Large intestine (tissue), 3 donors: Measurements from ENCODE around the gene CRMP1. TPM values are rescaled to one million over a fixed set of nuclear protein-coding genes. Genes with fewer than 3 reads are reported as not detected.

Experiments used
- DNase-seq, 2 donors: peaks; one replicate each; pipeline versions ENCODE4 v3.0.0 to v3.0.0-alpha.2; 2013
- H3K27ac ChIP-seq: one replicate; pipeline ENCODE4 v1.5.1; 2013; ENCODE audit warnings: low read length
- H3K27me3 ChIP-seq: 2 replicates; pipeline ENCODE4 v1.6.1; 2013; ENCODE audit warnings: low read length; ENCODE audit not compliant: control insufficient read depth, insufficient read depth
- H3K36me3 ChIP-seq: 2 replicates; pipeline ENCODE4 v1.6.1; 2013; ENCODE audit warnings: low read length; ENCODE audit not compliant: control insufficient read depth, insufficient read depth
- H3K4me1 ChIP-seq: one replicate; pipeline ENCODE4 v1.6.1; 2013; ENCODE audit warnings: low read length; ENCODE audit not compliant: control insufficient read depth, insufficient read depth
- H3K4me3 ChIP-seq: one replicate; pipeline ENCODE4 v1.5.1; 2013; ENCODE audit warnings: low read length
- H3K9me3 ChIP-seq: one replicate; pipeline ENCODE4 v1.6.1; 2013; ENCODE audit warnings: mild to moderate bottlenecking, low read depth, low read length, moderate library complexity; ENCODE audit not compliant: control insufficient read depth
- WGBS: methylation state at CpG from one replicate; pipeline ENCODE4 v1.1.5; 2013; ENCODE audit warnings: low lambda C conversion rate; ENCODE audit not compliant: insufficient coverage; 5-methylcytosine and 5-hydroxymethylcytosine counted together
- polyA plus RNA-seq: library from polyadenylated mRNA; unstranded; fragments of 120-200 nt; gene quantifications from one replicate; pipeline ENCODE4 v1.2.1, GENCODE V29; 2013

CRMP1 gene
- polyA plus RNA-seq, 1 donor: 31.5 TPM

DNA sequence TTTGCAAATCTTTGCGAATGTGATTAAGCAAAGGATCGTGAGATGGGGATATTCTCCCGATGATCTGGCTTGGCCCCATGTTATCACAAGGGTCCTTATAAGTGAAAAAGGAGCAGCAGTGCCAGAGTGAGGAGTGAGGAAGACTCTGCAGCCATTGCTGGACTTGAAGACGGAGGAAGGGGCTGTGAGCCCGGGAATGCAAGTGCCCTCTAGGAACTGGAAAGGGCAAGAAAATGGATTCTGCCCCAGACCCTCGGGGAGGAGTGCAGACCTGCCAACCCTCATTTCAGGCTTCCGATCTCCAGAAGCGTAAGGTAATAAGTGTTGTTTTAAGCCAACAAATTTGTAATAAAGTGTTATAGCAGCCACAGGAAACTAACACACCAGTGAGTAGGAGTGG, 105.6 kb downstream of the CRMP1 start:
- 100% methylated on average over 2 of the region's 8 CpGs for WGBS
- H3K27me3 ChIP-seq: no peaks in the 10 kb centered on the region
- H3K36me3 ChIP-seq: no peaks in the 10 kb centered on the region
- no peaks in the 10 kb centered on the region for H3K4me1 ChIP-seq
- DNase-seq: no peak
- H3K4me3 ChIP-seq: no peak overlapping the region
- no peak overlapping the region for H3K27ac ChIP-seq
- H3K9me3 ChIP-seq: no peaks in the 10 kb centered on the region

DNA sequence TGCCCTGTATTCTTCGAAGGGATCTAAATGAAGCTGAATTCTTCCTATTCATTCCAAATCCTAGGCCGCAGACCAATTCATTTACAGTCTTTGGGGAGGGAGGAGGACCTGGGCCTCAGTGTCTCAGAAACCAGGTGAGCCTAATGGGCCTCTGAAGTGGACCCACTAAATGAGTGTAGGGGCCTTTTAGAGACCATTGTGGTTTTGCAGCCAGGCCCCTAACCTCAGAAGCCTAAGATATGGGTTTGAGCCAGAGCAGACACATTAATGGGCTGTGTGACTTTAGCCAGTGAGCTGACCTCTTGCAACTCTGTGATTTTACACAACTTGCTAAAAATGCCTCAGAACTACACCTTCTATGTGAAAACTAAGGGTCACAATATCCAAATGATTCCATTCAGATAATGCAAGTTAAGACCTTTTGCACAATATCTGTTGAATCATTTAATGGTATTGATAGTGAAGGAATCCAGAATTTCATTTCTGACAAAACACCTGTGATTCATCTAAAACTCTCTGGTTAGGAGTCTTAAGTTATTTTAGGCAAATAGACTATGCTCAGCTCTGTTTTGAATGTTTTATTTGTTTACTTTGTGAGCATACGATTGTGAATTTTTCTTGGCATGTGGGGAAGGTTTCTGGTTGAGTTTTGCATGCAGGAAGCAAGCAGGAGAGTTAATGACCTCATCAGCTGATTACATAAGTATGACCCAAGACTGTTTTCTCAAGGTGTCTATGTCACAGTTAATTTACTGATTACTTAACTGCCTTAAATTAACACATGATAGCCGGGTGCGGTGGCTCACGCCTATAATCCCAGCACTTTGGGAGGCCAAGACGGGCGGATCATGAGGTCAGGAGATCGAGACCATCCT, 106.8 kb downstream of the CRMP1 start:
- Histone ChIP-seq H3K9me3 (no peaks in the 10 kb centered on the region), H3K27me3 (no peaks in the 10 kb centered on the region), H3K36me3 (no peaks in the 10 kb centered on the region), H3K4me3 (no peak overlapping the region), H3K27ac (no peak overlapping the region), H3K4me1 (no peaks in the 10 kb centered on the region)
- DNase-seq: no peak
- no CpG with 5 or more reads among the region's 9 CpGs for WGBS

DNA sequence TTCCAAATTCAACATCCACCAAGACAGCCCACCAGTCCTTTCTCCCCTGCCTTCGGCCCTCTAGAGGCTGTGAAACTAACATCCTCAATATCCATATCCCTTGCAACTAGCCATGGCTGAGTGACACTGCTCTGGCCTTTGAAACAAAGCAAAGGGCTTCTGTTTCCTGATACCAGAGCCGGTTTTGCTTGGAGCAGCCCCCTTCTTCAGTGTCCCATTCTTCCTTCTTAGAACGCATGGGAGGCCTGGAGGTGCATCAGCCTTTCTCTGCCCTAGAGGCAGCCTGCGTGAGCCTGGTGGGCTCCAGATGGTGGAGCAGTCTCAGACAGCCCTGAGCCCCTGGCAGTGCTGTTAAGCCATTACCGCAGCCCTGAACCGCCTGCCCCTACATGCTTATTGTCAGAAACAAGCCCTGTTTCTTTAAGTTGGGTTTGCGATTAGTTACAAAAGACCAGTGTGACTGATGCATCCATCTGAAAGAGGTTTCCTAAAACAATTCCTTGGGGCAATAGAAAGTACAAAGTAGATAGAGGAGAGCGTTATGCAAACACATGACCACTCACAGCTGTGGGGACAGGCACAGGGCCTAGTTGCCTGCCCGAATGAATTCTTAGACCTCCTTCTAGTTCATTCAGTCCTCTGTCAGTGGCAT, 107.8 kb downstream of the CRMP1 start:
- H3K27ac ChIP-seq: no peak overlapping the region
- WGBS: no CpG with 5 or more reads among the region's 9 CpGs

DNA sequence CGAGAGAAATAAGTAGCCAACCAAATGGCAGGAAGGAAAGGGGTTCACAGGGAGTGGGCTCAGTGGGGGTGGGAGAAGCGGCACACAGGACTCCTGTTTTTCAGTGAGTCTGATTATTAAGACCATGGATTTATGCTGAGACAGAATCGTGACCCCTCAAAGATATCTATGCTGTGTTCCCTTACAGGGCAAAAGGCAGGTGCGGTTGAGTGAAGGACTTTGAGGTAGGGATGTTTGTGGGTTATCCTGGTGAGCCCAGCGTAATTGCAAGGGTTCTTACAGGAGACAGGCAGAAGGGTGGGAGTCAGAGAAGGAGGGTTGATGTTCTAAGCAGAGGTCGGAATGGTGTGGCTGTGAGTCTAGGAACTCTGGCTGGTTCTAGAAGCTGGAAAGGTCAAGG, 108.9 kb downstream of the CRMP1 start:
- no peak for DNase-seq
- no peaks in the 10 kb centered on the region for H3K36me3 ChIP-seq
- no peaks in the 10 kb centered on the region for H3K4me1 ChIP-seq
- WGBS: no CpG with 5 or more reads among the region's 6 CpGs
- no peak overlapping the region for H3K4me3 ChIP-seq
- H3K27me3 ChIP-seq: no peaks in the 10 kb centered on the region
- no peaks in the 10 kb centered on the region for H3K9me3 ChIP-seq
- H3K27ac ChIP-seq: no peak overlapping the region

More for the DNA sequence above, 107.8 kb downstream of the CRMP1 start:
- Histone ChIP-seq H3K9me3 (no peaks in the 10 kb centered on the region), H3K36me3 (no peaks in the 10 kb centered on the region), H3K4me1 (no peaks in the 10 kb centered on the region), H3K4me3 (no peak overlapping the region), H3K27me3 (no peaks in the 10 kb centered on the region)
- no peak for DNase-seq

DNA sequence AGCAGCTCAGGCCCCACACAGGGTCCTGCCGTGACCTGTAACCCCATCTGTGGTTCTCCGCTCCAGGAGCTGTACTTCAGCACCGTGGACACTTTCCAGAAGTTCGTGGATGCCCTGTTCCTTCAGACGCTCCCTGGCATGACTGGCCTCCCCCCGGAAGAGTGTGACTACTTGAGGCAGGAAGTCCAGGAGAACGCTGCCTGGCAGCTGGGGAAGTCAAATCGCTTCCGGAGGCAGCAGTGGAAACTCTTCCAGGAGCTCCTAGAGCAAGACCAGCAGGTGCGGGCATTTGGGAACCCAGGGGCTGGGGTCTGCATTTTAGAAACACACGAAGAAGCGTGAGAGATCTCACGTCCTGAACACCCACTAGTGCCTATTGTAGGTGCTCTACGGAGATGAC, 109.4 kb downstream of the CRMP1 start:
- H3K27ac ChIP-seq: no peak overlapping the region
- no CpG with 5 or more reads among the region's 14 CpGs for WGBS
- DNase-seq: no peak
- H3K27me3 ChIP-seq: no peaks in the 10 kb centered on the region
- no peaks in the 10 kb centered on the region for H3K4me1 ChIP-seq
- no peaks in the 10 kb centered on the region for H3K36me3 ChIP-seq
- no peaks in the 10 kb centered on the region for H3K9me3 ChIP-seq
- H3K4me3 ChIP-seq: no peak overlapping the region

DNA sequence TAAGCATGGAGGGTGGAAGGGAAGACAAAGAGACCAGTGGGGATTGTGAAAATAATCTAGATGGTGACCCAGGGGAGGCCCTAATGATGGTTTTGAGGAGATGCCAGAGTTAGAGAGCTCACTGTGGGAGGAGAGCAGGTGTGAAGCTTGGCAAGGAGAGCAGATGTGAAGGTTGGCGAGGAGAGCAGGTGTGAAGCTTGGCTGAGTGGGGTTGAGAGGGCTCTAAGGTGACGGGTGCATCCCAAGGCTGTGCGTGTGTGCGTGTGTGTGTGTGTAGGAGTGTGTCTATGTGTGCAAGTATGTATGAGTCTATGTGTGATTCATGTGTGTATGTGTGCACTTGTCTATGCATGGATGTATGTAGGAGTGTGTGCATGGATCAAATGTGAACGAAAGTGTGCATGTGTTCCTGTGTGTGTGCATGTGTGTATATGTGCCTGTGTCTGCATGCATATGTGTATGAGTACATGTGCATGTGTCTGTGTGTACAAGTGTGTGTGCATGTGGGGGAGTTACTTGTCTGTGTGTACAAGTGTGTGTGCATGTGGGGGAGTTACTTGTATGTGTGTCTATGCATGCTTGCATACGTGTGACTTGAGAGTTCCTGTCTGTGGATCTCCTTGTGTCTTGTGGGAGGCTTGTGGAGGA, 109.9 kb downstream of the CRMP1 start:
- no peaks in the 10 kb centered on the region for H3K27me3 ChIP-seq
- no peak for DNase-seq
- H3K36me3 ChIP-seq: no peaks in the 10 kb centered on the region
- no peaks in the 10 kb centered on the region for H3K9me3 ChIP-seq
- H3K4me1 ChIP-seq: no peaks in the 10 kb centered on the region
- no peak overlapping the region for H3K4me3 ChIP-seq
- H3K27ac ChIP-seq: no peak overlapping the region
- 100% methylated on average over 2 of the region's 6 CpGs for WGBS

DNA sequence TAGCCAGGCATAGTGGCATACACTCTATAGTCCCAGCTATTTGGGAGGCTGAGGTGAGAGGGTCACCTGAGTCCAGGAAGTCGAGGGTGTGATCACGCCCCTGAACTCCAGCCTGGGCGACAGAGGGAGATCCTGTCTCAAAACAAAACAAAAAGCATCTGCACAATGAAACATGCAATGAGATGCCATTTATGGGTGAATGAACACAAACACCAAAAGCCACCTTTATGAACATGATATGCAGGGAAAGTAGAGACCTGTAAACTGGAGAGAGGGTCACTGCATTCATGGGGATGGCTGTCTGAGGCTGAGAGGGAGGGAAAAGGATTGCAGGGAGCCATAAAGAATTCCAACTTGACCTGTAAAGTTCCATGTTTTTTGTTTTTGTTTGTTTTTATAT, 111.2 kb downstream of the CRMP1 start:
- no peaks in the 10 kb centered on the region for H3K4me1 ChIP-seq
- 100% methylated on average over 1 of the region's 3 CpGs for WGBS
- no peaks in the 10 kb centered on the region for H3K27me3 ChIP-seq
- DNase-seq: no peak
- H3K36me3 ChIP-seq: no peaks in the 10 kb centered on the region
- no peak overlapping the region for H3K27ac ChIP-seq
- no peaks in the 10 kb centered on the region for H3K9me3 ChIP-seq
- no peak overlapping the region for H3K4me3 ChIP-seq

DNA sequence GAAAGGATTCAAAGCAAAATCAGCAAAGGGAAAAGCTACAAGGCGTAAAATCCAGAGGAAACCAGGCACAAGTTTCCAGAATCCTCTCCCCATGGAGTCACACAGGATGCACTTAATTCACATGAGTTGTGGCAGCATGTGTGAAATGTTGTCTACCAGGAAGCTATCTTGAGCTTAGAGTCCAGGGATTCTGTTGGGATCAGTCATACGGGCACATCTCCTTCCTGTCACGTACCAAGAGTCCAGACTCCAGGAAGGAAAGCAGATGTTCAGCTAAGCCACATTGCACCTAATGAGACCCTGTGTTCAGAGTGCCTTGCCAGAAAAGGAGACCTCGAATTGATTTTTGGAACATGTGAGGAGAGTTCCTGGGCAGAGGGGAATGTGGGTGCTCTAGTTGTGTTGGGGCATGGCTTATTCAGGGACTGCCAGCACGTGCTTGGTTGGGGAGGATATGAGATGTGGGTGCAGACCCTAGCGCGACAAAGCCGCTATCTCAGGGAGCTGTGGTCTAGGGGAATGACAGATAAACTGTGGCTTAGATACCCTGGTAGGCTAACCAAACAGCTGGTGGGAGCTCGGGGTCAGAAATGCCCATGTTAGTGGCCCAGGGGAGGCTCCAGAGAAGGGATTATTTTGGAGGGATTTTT, 111.9 kb downstream of the CRMP1 start:
- H3K27ac ChIP-seq: no peak overlapping the region
- H3K27me3 ChIP-seq: no peaks in the 10 kb centered on the region
- no CpG with 5 or more reads among the region's 9 CpGs for WGBS
- H3K4me1 ChIP-seq: no peaks in the 10 kb centered on the region
- DNase-seq: no peak
- no peak overlapping the region for H3K4me3 ChIP-seq
- H3K36me3 ChIP-seq: no peaks in the 10 kb centered on the region
- no peaks in the 10 kb centered on the region for H3K9me3 ChIP-seq

DNA sequence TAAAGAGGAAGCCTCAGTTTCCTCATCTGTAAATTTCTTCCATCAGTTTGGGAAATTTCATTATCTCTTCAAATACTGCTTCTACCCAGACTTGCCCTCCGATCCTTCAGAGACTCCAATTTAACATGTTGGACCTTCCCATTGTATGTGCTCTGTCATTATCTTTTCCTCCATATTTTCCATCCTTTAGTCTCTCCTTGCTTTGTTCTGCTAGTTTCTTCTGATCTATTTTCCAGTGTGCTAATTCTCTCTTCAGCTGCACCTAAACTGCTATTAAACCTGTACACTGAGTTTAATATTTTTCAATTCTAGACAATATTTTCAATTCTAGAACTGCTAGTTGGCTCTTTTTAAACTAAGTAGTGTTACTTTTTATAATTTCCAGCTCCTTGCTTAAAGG, 116.4 kb downstream of the CRMP1 start:
- no peaks in the 10 kb centered on the region for H3K27me3 ChIP-seq
- DNase-seq: no peak
- H3K27ac ChIP-seq: no peak overlapping the region
- no peaks in the 10 kb centered on the region for H3K4me1 ChIP-seq
- no peaks in the 10 kb centered on the region for H3K36me3 ChIP-seq
- 100% methylated on average over 1 of the region's 1 CpG for WGBS
- no peak overlapping the region for H3K4me3 ChIP-seq
- no peaks in the 10 kb centered on the region for H3K9me3 ChIP-seq

DNA sequence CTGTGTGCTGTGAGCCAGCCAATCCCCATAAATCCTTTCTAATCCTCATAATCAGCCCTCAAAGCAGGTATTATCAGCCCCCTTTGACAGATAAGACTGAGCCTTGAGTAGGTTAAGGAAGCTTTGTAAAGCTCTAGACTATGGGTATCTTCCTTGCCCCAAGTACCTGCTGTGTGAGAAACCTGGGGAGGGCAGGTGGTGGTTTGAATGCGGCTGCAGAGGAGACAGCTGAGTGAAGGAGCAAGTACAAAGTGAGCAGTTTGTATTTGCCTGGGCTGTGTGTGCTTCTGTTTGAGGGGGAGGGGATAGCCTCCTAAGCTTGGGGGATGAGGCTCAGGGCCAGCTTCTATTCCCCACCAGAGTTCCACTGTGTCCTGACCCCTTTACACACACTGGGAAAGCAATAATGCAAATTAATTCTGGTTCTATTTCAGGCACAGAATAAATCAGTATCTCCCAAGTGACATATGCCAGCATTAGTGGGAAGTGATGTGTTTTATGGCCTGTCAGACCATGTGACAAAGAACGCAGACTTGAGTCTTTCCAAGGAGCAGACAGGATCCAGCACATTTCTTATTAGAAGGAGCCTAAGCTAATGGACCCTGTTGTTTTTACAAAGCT, 118.4 kb downstream of the CRMP1 start:
- Histone ChIP-seq H3K27ac (no peak overlapping the region), H3K9me3 (no peaks in the 10 kb centered on the region), H3K36me3 (no peaks in the 10 kb centered on the region), H3K4me3 (no peak overlapping the region), H3K27me3 (no peaks in the 10 kb centered on the region), H3K4me1 (no peaks in the 10 kb centered on the region)
- DNase-seq: no peak
- WGBS: no CpG with 5 or more reads among the region's 2 CpGs
